SK-N-SH treated with all-trans-retinoic acid at 6 μM for 48 hours (cell line): ENCODE measurements around the gene POLDIP2.

Experiments used
- ARNTL ChIP-seq: fragments of 450-650 bp; formaldehyde crosslinking; IDR thresholded peaks from 2 replicates; pipeline ENCODE4 v1.5.0; 2020; ENCODE audit warnings: low read depth, mild to moderate bottlenecking, moderate library complexity, borderline replicate concordance
- BACH2 ChIP-seq: fragments of 250-450 bp; sonication (Bioruptor Pico); IDR thresholded peaks from 2 replicates; pipeline ENCODE4 v1.9.0; 2021; ENCODE audit warnings: mild to moderate bottlenecking, borderline replicate concordance
- CREB5 ChIP-seq: fragments of 250-450 bp; sonication (Bioruptor Pico); IDR thresholded peaks from 2 replicates; pipeline ENCODE4 v1.5.1; 2020; ENCODE audit warnings: low read depth, mild to moderate bottlenecking, moderate library complexity
- CSDC2 ChIP-seq: fragments of 250-450 bp; sonication (Bioruptor Pico); IDR thresholded peaks from 2 replicates; pipeline ENCODE4 v1.5.0; 2020; ENCODE audit warnings: mild to moderate bottlenecking, moderate library complexity
- PATZ1 ChIP-seq: fragments of 250-450 bp; sonication (Bioruptor Pico); IDR thresholded peaks from 2 replicates; pipeline ENCODE4 v1.8.0; 2020; ENCODE audit warnings: mild to moderate bottlenecking, moderate library complexity, borderline replicate concordance
- RARB ChIP-seq: fragments of 250-450 bp; sonication (Bioruptor Pico); IDR thresholded peaks from 2 replicates; pipeline ENCODE4 v1.8.0; 2021; ENCODE audit warnings: mild to moderate bottlenecking, moderate library complexity
- TCF4 ChIP-seq: fragments of 250-450 bp; sonication (Bioruptor Pico); IDR thresholded peaks from 2 replicates; pipeline ENCODE4 v1.8.0; 2021; ENCODE audit warnings: mild to moderate bottlenecking, moderate library complexity, borderline replicate concordance
- TOX ChIP-seq: fragments of 250-450 bp; sonication (Bioruptor Pico); IDR thresholded peaks from 2 replicates; pipeline ENCODE4 v1.8.0; 2021; ENCODE audit warnings: mild to moderate bottlenecking, moderate library complexity, borderline replicate concordance
- ZC3H10 ChIP-seq: fragments of 250-450 bp; sonication (Bioruptor Pico); IDR thresholded peaks from 2 replicates; pipeline ENCODE4 v1.5.1; 2021; ENCODE audit warnings: mild to moderate bottlenecking, moderate library complexity
- ZFP3 ChIP-seq: fragments of 250-450 bp; sonication (Bioruptor Pico); IDR thresholded peaks from 2 replicates; pipeline ENCODE4 v1.5.0; 2020; ENCODE audit warnings: mild to moderate bottlenecking, moderate library complexity
- ZNF70 ChIP-seq: fragments of 450-650 bp; formaldehyde crosslinking; IDR thresholded peaks from 2 replicates; pipeline ENCODE4 v1.5.0; 2020; ENCODE audit warnings: mild to moderate bottlenecking, moderate library complexity
- TF ChIP-seq, protein P1 (sequence below): fragments of 250-450 bp; sonication (Bioruptor Pico); IDR thresholded peaks from 2 replicates; pipeline ENCODE4 v1.5.0; 2020; ENCODE audit warnings: mild to moderate bottlenecking, moderate library complexity

DNA sequence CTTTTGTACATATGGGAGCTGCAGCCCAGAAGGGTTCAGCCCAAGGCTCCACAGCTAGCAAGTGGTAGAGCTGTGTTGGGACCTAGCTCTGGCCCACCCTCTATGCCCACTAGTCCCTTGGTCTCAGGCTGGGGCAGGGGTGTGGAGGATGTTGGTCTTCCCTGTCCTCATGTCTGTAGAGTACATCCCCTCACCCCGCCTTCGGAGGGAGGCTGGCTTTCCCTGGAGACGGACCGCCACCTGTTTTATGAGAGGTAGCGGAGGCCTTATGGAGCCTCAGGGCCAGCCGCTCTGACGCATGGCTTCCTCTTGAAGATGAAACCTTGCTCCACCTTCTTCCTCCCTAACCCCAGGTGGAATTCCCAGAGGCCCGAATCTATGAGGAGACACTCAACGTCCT lies 13.3 kb downstream of the POLDIP2 start:
- no peak for TF ChIP-seq TOX
- no peak for TF ChIP-seq ZC3H10 (CRISPR knock-in tag)
- TF ChIP-seq BACH2: no peak
- no peak for TF ChIP-seq RARB (CRISPR knock-in tag)
- no peak for TF ChIP-seq PATZ1 (CRISPR knock-in tag)
- TF ChIP-seq ZFP3 (CRISPR knock-in tag): no peak
- no peak for TF ChIP-seq ARNTL (CRISPR knock-in tag)
- TF ChIP-seq CSDC2: no peak
- TF ChIP-seq, protein P1, sequence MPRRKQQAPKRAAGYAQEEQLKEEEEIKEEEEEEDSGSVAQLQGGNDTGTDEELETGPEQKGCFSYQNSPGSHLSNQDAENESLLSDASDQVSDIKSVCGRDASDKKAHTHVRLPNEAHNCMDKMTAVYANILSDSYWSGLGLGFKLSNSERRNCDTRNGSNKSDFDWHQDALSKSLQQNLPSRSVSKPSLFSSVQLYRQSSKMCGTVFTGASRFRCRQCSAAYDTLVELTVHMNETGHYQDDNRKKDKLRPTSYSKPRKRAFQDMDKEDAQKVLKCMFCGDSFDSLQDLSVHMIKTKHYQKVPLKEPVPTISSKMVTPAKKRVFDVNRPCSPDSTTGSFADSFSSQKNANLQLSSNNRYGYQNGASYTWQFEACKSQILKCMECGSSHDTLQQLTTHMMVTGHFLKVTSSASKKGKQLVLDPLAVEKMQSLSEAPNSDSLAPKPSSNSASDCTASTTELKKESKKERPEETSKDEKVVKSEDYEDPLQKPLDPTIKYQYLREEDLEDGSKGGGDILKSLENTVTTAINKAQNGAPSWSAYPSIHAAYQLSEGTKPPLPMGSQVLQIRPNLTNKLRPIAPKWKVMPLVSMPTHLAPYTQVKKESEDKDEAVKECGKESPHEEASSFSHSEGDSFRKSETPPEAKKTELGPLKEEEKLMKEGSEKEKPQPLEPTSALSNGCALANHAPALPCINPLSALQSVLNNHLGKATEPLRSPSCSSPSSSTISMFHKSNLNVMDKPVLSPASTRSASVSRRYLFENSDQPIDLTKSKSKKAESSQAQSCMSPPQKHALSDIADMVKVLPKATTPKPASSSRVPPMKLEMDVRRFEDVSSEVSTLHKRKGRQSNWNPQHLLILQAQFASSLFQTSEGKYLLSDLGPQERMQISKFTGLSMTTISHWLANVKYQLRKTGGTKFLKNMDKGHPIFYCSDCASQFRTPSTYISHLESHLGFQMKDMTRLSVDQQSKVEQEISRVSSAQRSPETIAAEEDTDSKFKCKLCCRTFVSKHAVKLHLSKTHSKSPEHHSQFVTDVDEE: no peak
- TF ChIP-seq ZNF70: no peak
- no peak for TF ChIP-seq CREB5
- TF ChIP-seq TCF4 (CRISPR knock-in tag): no peak
